T-helper 1 cell treated with Interleukin-12 subunit alpha and Interleukin-12 subunit beta and Interleukin-4 antibody, amounts not matched to agents 30 ng/mL and 1 ng/mL, for 36 hours (primary cell): ENCODE results near the gene ZNF324B. TPM values are rescaled to one million over a fixed set of nuclear protein-coding genes. Genes with fewer than 3 reads are reported as not detected.
"Not testable (repeated sequence)": the region's sequence is repeated elsewhere in the genome, so short reads cannot be mapped to it uniquely, and the experiment has no call there.

Experiments used
- intact Hi-C: fragments of 100-400 bp; cut with micrococcal nuclease; formaldehyde crosslinking; loops from one replicate; pipeline ENCODE4 v1.15.1; 2024
- total RNA-seq: library from RNA; stranded (reverse); gene quantifications from 2 replicates; pipeline ENCODE4 v1.2.3, GENCODE V29; 2022

ZNF324B gene
- 11.1 and 11.4 TPM in 2 replicates for total RNA-seq

- intact Hi-C loops, result loop anchor here (1.0 kb wide), 15 partner anchors 11 to 705 kb away; partner anchors contain the start of genes ERVK3-1, RPS5, TRIM28 and ZBTB45
Measured at GRCh38 chr19:58451358-58452101, at the start of gene ZNF324B. ZNF324B (plus strand) TSS chr19:58451622; CDS start chr19:58453702, 2,080 bp downstream.

- intact Hi-C loops, result loop anchor here (1.0 to 10.0 kb wide), 18 partner anchors 15 to 1157 kb away; partner anchors contain the start of genes ERVK3-1, MZF1, RPS5 and TRIM28
Measured at GRCh38 chr19:58401840-58402421, 49.5 kb upstream of the ZNF324B start.

DNA sequence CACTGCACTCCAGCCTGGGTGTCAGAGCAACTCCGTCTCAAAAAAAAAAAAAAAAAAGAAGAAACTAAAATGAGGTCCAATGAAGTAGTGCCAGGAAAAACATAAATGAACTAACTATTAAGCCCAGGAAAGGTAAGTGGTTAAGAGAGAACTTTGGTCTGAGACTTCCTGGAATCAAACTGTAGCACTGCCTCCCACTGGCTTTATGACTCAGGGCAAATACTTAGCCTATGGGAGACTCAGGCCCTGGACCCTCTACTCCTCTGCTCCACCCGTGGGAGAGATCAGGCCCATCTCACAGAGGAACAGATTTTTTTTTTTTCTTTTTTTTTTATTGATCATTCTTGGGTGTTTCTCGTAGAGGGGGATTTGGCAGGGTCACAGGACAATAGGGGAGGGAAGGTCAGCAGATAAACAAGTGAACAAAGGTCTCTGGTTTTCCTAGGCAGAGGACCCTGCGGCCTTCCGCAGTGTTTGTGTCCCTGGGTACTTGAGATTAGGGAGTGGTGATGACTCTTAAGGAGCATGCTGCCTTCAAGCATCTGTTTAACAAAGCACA is 47.4 kb upstream of the ZNF324B start:
- intact Hi-C loops, result loop anchor here (10.0 kb wide), 1 partner anchor 1159 kb away; the partner anchor contains the start of gene ZNF805

DNA sequence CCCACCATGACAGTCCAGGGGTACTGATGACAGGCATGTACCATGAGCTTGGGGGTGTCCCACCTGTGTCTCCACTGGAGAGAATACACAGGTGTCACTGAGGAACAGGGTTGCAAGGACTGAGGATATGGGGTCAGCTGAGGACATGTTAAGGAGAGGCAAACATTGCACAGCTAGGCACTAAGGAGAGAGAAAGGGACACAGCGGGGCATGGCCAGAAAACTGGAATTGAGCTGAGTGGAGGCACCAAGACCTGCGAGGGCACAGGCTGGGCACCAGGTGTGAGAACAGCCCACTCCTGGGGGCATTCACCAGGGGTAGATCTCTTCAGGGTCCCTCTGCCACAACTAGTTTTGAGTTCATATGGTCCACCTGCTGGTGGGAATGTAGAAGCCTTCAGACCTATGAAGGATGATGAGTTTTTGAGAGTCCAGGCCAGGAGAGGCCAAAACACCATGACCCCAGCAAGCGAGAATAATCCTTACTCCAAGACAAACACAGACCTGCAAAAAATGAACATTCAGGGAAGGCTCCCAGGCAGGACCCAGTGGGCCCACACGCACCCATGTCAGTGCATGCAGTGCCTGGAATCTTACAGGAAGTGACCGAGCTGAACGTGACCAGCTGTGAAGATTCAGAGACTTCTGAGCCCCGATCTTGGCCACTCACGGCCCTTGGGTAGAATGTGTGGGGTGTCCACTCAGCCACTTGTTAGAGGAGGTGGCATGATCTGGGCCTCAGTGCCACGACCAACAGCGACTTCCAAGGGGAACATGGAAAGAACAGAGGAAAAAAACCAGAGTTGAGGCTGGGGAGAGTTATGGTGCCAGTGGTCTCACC is 44.4 kb upstream of the ZNF324B start:
- intact Hi-C loops, result loop anchor here (5.0 to 10.0 kb wide), 2 partner anchors 225 to 1162 kb away; partner anchors contain the start of genes ZNF274 and ZNF805

DNA sequence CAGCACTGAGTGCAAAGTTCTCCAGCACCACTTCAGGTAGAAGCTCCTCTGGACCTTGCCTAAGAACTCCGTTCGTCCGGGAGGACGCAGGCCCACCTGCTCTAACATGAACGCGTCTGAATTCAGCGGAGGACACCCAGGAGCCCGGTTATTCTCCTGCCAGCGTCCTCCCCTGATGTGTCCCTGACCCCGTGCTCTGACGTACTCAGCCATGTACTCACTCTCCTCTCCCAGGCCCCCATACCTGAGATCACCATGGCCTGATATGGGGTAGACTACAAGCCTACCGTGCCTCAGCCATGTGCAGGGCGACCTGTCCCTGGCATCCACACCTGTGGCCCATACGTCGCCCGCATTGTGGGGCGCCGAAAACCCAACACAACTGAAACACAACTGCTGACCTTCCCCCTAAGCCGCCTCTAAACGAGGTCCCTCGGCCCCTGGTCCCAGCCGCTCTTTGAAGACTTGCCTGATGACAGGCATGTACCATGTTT is 43.7 kb upstream of the ZNF324B start:
- intact Hi-C loops, result loop anchor here (1.0 to 10.0 kb wide), 17 partner anchors 20 to 1163 kb away; partner anchors contain the start of genes ERVK3-1, RPS5, ZBTB45 and ZNF132

- intact Hi-C loops, result loop anchor here (1.0 to 10.0 kb wide), 17 partner anchors 21 to 1164 kb away; partner anchors contain the start of genes ERVK3-1, RPS5, ZBTB45 and ZNF132
Measured at GRCh38 chr19:58408152-58409009, 43.0 kb upstream of the ZNF324B start, which contains the start of gene ZNF584. ZNF584 (plus strand) TSS chr19:58408649; CDS start chr19:58409148, 499 bp downstream.

GRCh38 chr19:58409010-58409790 is 42.2 kb upstream of the ZNF324B start:
- intact Hi-C loops, result loop anchor here (5.0 to 10.0 kb wide), 2 partner anchors 227 to 1164 kb away; partner anchors contain the start of genes ZNF274 and ZNF805

DNA sequence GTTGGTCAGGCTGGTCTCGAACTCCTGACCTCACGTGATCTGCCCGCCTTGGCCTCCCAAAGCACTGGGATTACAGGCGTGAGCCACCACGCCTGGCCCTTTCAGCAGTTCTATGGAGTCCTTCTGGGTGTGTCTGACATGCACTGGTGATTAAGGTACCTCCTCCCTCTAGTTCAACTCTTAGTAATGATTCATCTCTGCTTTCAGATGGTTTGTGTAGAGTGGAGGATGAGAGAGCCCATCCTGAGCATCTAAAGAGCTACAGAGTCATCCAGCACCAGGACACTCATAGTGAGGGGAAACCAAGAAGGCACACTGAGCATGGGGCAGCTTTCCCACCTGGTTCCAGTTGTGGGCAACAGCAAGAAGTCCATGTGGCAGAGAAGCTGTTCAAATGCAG is 34.8 kb upstream of the ZNF324B start:
- intact Hi-C loops, result no loop called here

DNA sequence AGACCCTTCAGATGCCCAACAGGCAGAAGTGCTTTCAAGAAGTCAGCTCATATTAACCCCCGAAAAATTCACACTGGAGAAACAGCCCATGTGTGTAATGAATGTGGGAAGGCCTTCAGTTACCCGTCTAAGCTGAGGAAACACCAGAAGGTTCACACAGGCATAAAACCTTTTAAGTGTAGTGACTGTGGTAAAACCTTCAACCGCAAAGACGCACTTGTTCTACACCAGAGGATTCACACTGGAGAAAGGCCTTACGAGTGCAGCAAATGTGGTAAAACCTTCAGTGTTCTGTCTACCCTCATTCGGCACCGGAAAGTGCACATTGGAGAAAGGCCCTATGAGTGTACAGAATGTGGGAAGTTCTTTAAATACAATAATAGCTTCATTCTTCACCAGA is 34.4 kb upstream of the ZNF324B start:
- intact Hi-C loops, result no loop called here

DNA sequence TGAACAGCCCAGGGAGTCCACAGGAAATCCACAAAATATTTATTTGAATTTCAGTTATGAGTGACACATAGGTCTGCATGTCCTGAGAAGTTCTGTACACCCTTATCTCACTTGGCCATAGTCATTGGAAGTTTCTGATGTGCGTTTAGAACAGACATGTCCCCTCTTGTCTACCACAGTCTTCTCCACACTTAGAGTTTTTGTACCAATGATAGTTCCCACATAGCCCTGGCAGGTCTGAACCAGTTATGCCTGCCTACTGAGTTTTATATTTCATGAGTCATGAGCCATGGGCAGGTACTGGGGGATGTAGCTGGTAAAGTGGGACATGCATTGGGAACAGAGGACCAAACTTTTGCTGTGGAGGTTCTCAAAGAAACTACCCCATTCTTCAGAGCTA is 22.8 kb upstream of the ZNF324B start:
- intact Hi-C loops, result no loop called here

- intact Hi-C loops, result no loop called here
Measured at GRCh38 chr19:58429745-58430144, 21.7 kb upstream of the ZNF324B start.

DNA sequence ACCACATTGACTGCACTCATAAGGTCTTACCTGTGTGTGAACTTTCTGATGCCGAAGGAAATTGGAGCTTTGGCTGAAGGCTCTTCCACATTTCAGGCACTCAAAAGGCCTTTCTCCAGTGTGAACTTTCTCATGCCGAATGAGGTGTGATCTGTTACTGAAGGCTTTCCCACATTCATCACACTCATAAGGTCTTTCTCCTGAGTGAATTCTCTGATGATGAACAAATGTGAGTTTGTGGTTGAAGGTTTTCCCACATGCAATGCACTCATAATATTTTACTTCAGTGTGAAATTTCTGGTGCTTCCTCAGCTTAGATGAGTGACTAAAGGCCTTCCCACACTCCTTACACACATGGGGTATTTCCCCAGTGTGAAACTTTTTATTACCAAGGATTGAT is 17.2 kb upstream of the ZNF324B start:
- intact Hi-C loops, result no loop called here

DNA sequence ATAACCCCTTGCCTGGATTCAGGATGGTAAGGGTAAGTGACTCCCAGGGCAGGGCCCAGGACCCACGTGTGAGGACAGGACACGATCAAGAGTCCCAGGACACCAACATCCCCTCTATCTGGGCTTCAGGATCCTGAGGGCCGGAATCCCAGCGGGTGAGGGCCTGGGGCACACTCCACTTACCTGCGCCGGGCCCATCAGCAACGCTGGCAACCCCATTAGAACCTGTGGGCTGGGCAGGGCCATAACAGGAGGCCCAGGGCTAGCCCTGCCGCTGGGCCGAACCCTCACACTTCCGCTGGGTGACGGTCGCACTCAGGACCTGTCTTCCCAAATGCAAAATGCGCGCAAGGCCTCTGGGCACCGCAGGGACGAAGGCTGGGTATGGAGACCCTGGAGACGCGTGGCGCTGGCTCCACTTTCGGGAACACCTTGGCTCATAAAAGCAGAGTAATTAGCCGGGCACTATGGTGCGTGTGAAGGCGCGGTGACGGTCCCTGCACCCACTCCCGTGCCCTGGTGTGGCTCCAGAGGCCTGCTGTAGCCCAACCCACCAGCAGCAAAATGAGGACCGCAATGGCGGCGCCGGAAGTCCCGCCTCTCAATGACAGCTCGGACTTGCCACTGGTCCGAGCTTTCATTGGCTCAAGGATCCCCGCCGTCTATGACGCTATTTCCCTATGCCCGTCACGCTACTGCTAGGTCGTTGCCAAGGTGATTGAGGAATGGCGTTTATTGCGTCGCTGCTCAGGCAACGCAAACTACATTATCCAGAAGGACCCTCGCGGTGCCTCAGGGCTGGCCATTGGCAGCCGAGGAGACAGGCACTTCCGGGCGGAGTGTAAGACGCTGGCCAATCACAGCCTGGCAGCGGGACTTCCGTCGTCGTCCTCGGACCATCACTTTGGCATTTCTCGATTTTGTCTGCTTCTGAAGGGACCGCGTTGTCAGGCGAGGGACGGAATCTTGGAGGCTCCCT is 11.6 kb upstream of the ZNF324B start, which contains the start of gene ZNF132:
Gene ZNF132 (minus strand): TSS at position 578 of the 979 bp plus-strand sequence. CDS start 332 bp downstream, at position 246.
- intact Hi-C loops, result loop anchor here (1.0 to 5.0 kb wide), 24 partner anchors 11 to 1248 kb away; partner anchors contain the start of genes ERVK3-1, MZF1, RPS5 and TRAPPC2B

- intact Hi-C loops, result loop anchor here (1.0 to 5.0 kb wide), 24 partner anchors 11 to 1248 kb away; partner anchors contain the start of genes ERVK3-1, MZF1, RPS5 and TRAPPC2B
Measured at GRCh38 chr19:58440556-58440955, 10.9 kb upstream of the ZNF324B start.

DNA sequence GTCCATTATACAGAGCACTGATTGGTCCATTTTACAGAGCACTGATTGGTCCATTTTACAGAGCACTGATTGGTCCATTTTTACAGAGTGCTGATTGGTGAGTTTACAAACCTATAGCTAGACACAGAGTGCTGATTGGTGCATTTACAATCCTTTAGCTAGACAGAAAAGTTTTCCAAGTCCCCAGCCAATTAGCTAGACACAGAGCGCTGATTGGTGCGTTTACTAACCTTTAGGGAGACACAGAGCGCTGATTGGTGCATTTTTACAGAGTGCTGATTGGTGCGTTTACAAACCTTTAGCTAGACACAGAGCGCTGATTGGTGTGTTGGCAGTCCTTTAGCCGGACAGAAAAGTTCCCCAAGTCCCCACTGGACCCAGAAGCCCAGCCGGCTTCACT is 8.4 kb upstream of the ZNF324B start:
- intact Hi-C loops, result loop anchor here (5.0 kb wide), 1 partner anchor 1251 kb away; the partner anchor contains the start of gene ZNF264

DNA sequence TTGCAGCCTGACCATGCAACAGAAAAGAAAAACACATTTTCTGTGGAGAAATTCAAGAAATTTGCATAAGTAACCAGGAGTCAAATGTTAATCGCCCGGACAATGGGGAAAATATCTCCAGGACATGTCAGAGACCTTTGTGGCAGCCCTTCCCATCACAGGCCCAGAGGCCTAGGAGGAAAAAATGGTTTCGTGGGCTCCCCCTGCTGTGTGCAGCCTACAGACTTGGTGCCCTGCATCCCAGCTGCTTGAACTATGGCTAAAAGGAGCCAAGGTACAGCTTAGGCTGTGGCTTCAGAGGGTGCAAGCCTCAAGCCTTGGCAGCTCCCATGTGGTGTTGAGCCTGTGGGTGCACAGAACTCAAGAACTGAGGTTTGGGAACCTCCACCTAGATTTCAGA is 2.6 kb upstream of the ZNF324B start:
- intact Hi-C loops, result not testable (repeated sequence)

DNA sequence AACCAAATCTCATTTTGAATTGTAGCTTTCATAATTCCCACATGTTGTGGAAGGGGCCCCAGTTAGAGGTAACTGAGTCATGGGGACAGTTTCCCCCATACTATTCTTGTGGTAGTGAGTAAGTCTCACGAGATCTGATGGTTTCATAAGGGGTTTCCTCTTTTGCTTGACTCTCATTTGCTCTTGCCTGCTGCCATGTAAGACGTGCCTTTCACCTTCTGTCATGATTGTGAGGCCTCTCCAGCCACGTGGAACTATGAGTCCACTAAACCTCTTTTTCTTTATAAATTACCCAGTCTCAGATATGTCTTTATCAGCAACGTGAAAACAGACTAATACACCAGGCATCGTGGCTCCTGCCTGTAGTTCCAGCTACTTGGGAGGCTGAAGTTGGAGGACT is 1.4 kb upstream of the ZNF324B start:
- intact Hi-C loops, result not testable (repeated sequence)
